ENCODE results near the gene GALNT5.
A peak's percentile ranks its signal among the peaks of the same experiment; 100 is the strongest.
"Not testable (repeated sequence)": the region's sequence is repeated elsewhere in the genome, so short reads cannot be mapped to it uniquely, and the experiment has no call there.

Gene GALNT5

GRCh38 chr2:157326698-157327097, 69.2 kb downstream of the GALNT5 start:
- no peak for DNase-seq (ENCODE audit: low read depth in 2 of 2)

GRCh38 chr2:157327200-157327599, 69.7 kb downstream of the GALNT5 start:
- DNase-seq (ENCODE audit: low read depth in 2 of 2): no peak

GRCh38 chr2:157327621-157328500, 70.4 kb downstream of the GALNT5 start:
- peak; percentile 75 for DNase-seq (ENCODE audit: low read depth in 2 of 2)

GRCh38 chr2:157329524-157329923, 72.0 kb downstream of the GALNT5 start:
- no peak for DNase-seq (ENCODE audit: low read depth in 2 of 2)

- no peak for DNase-seq (ENCODE audit: low read depth in 2 of 2)
Observed at GRCh38 chr2:157333304-157334047, 76.0 kb downstream of the GALNT5 start.

GRCh38 chr2:157334335-157334734, 76.8 kb downstream of the GALNT5 start:
- no peak for DNase-seq (ENCODE audit: low read depth in 2 of 2)

- no peak for DNase-seq (ENCODE audit: low read depth in 2 of 2)
Observed at GRCh38 chr2:157334797-157335196, 77.3 kb downstream of the GALNT5 start.

GRCh38 chr2:157336137-157337010, 78.9 kb downstream of the GALNT5 start:
- no peak for DNase-seq (ENCODE audit: low read depth in 2 of 2)

GRCh38 chr2:157337978-157338377, 80.5 kb downstream of the GALNT5 start:
- no peak for DNase-seq (ENCODE audit: low read depth in 2 of 2)

GRCh38 chr2:157339965-157340655, 82.6 kb downstream of the GALNT5 start:
- no peak for DNase-seq (ENCODE audit: low read depth in 2 of 2)

- DNase-seq (ENCODE audit: low read depth in 2 of 2): not testable (repeated sequence)
Observed at GRCh38 chr2:157341381-157341780, 83.9 kb downstream of the GALNT5 start.

- DNase-seq (ENCODE audit: low read depth in 2 of 2): no peak
Observed at GRCh38 chr2:157345647-157346389, 88.3 kb downstream of the GALNT5 start.

GRCh38 chr2:157348291-157348921, 90.9 kb downstream of the GALNT5 start:
- DNase-seq (ENCODE audit: low read depth in 2 of 2): no peak

- DNase-seq (ENCODE audit: low read depth in 2 of 2): no peak
Observed at GRCh38 chr2:157349949-157350515, 92.5 kb downstream of the GALNT5 start.

- DNase-seq (ENCODE audit: low read depth in 2 of 2): no peak
Observed at GRCh38 chr2:157355618-157356017, 98.1 kb downstream of the GALNT5 start.

- no peak for DNase-seq (ENCODE audit: low read depth in 2 of 2)
Observed at GRCh38 chr2:157359628-157360027, 102.1 kb downstream of the GALNT5 start.

GRCh38 chr2:157361526-157361925, 104.0 kb downstream of the GALNT5 start:
- DNase-seq (ENCODE audit: low read depth in 2 of 2): no peak

GRCh38 chr2:157362627-157363026, 105.1 kb downstream of the GALNT5 start:
- no peak for DNase-seq (ENCODE audit: low read depth in 2 of 2)

GRCh38 chr2:157363612-157364101, 106.2 kb downstream of the GALNT5 start:
- no peak for DNase-seq (ENCODE audit: low read depth in 2 of 2)

Measured in activated CD8-positive, alpha-beta memory T cell treated with anti-CD3 and anti-CD28 coated beads for 4 hours (primary cell).